Activated CD4-positive, CD25-positive, alpha-beta regulatory T cell treated with anti-CD3 and anti-CD28 coated beads, Interleukin-2, amount 50 U/mL, for 72 hours (primary cell): Measurements from ENCODE around the gene VAMP1.
"Not testable (repeated sequence)": the region's sequence is repeated elsewhere in the genome, so short reads cannot be mapped to it uniquely, and the experiment has no call there.

ENCODE experiments used
- DNase-seq: peaks from one replicate; pipeline ENCODE4 v3.0.0; 2021

The VAMP1 gene

DNA sequence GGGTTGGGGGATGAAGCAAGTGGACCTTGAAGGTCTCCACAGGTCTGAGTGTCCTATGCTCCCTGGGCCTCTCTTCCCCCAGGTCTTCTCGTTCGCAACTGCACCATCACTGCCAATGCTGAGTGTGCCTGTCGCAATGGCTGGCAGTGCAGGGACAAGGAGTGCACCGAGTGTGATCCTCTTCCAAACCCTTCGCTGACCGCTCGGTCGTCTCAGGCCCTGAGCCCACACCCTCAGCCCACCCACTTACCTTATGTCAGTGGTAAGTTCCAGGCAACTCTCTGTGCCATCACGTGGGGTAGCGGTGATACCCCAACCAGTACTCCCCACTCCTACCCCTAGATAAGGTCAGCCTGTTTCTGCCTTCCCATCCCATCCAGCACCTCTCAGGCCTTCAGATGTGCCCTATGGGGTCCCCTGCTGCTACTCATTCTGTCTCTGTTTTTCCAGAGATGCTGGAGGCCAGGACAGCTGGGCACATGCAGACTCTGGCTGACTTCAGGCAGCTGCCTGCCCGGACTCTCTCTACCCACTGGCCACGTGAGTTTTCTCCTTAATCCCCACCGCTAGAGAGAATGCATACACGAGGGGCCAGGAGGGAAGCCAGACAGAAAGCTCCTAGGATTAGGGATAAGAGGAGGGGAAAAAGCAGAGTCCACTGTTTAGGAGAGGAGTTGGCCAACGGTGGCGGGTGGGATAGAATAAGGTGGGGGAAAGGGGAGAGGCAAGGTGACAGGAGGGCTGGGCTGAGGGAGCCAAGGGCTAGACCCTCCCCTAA, 20.2 kb downstream of the VAMP1 start:
- DNase-seq: no peak

DNA sequence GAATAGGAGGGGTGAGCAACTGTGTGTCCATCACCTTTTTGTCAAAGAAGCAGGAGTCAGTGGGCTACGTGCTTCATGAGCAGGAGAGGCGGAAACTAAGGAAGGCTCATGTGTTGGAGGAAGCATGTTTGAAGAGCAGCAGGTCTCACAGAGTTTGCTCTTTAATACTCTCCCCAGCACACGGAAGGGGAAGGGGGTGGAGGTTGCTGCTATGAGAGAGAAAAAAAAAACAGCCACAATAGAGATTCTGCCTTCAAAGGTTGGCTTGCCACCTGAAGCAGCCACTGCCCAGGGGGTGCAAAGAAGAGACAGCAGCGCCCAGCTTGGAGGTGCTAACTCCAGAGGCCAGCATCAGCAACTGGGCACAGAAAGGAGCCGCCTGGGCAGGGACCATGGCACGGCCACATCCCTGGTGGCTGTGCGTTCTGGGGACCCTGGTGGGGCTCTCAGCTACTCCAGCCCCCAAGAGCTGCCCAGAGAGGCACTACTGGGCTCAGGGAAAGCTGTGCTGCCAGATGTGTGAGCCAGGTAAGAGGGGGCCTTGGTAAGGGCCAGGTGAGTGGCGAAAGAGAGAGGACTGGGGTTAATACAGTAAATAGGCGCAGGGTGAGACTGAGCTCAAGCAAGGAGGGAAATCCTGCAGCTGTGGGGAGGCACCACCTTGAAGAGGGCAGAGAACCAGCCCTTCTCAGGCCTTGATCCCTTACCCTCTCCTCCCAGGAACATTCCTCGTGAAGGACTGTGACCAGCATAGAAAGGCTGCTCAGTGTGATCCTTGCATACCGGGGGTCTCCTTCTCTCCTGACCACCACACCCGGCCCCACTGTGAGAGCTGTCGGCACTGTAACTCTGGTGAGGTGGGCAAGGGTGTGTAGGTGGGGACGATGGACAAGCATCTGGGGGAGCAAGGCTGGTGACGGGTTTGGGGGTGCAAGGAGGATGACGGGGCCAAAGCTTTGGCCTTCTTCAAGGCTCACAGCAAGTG, 25.5 kb downstream of the VAMP1 start, which contains the start of gene CD27:
CD27 (plus strand) TSS at position 252 of the 985 bp plus-strand sequence; CDS start at position 393, 141 bp downstream.
- no peak for DNase-seq

DNA sequence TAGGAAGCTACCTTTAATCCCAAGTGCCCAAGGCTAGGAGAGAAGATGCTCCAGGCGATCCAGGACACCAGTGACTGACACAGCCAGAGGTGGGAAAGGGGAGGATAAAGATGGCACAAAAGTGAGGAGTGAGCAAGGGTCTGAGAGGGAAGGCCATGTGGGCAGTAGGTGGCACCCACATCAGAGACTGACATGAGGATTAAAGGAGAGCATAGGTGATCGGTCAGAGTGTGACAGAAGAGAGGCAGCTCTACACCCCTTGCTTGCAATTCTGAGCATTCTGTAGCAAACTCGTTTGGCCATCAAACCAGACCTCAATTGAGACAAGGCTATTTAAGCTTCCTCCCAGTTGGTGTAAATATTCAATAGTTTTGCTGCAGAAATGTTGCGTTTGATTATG, 26.4 kb downstream of the VAMP1 start:
- DNase-seq: no peak

DNA sequence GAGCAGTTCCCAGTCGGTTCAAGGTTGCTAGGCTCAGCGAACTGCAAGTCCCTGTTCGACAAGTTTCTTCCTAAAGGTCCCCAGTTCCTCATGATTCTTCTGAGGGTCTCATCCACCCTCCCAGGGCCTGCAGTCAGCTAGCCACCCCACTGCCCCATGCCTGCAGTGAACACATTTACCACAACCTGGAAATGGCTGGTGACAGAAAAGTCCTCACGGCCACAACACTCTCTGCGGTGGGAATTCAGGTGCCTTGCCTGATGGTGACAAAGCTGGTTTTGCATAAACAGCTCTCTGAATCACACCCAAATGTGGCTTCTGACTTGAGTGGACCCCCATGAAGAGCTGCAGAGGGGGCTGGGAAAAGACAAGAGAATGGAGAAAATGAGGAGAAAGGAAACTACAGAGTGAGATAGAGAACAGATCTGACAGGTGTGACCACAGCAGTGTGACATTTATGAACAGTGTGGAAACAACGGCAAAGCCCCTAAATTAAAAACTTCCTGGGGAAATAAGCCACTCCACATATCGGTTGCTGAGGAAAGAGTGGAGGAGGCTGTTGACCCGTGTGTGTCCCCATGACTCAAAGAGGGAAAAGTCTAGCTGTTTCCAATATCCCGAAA, 27.0 kb downstream of the VAMP1 start:
- no peak for DNase-seq

DNA sequence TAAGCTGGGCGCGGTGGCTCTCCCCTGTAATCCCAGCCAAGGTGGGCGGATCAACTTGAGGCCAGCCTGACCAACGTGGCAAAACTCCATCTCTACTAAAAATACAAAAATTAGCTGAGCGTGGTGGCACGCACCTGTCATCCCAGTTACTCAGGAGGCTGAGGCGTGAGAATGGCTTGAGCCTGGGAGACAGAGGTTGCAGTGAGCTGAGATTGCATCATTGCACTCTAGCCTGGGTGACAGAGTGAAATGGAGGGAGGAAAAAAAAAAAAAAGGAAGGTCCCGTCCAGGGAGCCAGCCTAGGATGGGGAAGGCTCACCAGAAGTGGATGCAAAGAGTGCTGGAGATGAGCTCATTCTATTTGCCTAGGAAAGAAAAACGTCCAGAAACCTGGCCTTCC, 27.6 kb downstream of the VAMP1 start:
- DNase-seq: no peak

DNA sequence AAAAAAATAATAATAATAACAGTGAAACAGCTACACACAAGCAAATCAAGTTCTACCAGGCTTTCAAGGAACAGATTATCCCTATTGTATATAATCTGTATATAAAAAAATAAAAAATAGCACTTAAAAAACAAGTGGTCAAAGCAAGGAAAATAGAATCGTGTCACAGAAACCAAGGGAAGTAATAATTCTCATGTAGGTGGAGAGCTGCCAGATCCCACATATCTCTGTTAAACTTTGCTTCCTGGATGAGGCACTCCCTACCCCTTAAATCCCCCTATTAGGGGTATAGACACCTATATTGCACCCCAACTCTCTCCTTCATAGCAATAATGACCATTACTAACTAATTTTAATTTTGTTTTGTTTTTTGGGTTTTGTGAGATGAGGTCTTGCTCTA, 30.1 kb downstream of the VAMP1 start:
- no peak for DNase-seq

DNA sequence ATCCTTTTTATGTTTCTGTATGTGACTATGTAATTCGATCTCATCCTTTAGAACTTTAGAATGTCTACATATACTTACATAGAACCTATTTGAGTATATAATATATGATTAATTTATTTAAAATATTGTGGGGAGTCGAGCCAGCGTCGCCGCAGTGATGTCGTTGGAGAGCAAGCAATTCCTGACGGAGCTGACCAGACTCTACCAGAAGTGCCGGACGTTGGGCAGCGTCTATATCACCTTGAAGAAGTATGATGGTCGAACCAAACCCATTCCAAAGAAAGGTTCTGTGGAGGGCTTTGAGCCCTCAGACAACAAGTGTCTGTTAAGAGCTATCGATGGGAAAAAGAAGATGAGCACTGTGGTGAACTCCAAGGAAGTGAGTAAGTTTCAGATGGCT, 32.1 kb downstream of the VAMP1 start:
- DNase-seq: no peak

DNA sequence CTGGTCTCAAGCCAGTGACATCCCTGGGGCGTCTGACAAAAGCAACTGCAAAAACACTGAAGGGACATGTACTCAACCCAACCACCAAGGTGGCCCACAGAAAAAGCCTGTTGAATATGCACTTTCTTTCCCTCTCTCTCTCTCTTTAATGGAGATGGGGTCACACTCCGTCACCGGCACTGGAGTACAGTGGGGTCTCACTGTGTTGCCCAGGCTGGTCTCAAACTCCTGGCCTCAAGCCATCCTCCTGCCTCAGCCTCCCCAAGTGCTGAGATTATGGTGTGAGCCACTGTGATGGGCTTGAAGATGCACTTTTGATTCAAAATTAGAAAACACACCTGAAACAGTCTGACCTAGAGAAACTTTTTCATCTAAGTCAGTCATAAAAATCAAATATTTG, 32.9 kb downstream of the VAMP1 start:
- DNase-seq: peak; percentile 9

DNA sequence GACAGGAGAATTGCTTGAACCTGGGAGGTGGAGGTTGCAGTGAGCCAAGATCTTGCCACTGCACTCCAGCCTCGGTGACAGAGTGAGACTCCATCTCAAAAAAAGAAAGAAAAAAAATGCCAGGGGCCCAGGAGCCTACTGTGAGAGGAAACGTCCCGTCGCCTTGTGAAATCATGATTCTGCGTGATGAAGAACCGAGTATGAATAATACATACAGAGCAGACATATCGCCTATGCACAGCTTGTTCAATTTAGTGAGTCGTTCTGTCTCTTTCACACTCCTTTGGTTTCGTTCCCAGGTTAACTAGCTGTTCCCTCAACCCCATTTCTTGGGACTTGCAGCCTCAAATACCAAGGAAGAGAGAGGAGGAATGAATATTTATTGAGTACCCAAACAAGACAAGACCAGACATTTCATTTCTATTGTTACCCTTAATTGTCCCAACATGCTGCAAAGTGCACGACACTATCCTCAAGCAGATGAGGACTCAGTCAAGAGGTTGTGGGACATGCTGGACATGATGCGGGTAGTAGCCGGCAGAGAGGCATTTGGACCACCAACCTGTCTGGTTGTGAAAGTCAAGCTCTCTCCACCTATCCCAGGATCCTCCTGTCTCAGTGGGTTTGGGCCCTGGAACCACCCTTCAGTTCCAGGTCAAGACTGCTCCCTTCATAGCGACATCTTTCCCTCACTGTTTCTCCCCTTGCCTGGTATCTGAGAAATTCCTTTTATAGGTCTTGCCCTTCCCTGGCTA, 34.3 kb downstream of the VAMP1 start:
- DNase-seq: no peak

DNA sequence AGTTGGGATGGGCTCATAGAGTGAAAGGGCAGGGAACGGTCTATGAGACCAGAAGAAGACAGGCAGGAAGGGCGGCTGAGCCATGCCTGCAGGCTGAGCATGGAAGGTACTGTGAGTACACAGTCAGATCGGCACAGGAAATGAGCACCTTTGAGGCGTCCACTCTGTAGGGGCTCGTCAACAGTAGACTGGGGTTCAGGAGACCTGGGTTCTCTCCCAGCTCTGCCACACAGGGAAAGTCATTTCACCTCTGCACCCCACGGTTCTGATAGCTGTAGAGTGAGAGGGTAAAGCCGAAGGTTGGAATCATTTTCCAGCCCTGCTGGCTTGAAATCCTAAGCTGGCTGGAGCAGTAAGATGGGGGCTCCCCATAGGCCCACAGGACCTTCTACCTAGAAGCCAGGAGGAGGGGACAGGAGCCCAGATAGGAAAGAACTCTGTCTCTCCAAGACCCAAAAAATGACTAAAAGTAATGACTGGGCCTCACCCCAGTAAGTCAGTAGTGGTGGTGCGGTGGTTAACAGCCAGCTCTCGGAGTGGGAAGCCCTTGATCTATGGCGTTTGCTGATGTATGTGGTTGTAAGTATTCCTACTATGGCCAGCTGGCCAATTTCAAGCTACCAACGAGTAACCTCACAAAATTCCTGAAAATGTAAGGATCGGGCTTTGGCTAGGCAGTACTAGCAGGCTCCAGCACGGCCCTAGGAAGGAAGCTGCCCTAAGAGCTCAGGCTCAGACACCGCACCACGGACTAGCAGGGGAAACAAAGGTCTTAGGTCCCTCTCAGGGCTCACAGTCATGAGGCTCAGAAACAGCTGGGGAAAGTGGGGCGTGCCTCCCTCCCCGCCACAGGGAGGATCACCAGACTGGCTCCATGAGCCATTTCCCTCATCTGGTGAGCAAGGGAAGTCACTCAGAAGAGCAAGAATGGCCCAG, 36.0 kb downstream of the VAMP1 start:
- peak; percentile 47 for DNase-seq

DNA sequence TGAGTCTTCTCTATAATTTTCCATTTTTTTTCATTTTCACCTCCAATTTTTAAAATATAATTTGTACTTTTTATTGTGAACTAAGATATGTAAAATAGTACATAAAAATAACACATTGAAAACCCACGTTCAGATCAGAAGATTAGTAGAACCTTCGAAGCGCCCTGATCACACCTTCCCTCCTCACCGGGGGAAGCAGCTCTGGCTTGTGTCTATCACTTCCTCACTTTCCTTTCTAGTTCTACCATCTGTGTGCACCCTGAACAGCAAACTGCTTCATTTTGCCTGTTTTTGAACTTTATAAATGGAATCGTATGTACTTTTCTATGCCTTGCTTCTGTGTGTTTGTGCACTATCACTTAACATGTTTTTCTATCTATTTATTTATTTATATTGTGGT, 37.5 kb downstream of the VAMP1 start:
- DNase-seq: no peak

DNA sequence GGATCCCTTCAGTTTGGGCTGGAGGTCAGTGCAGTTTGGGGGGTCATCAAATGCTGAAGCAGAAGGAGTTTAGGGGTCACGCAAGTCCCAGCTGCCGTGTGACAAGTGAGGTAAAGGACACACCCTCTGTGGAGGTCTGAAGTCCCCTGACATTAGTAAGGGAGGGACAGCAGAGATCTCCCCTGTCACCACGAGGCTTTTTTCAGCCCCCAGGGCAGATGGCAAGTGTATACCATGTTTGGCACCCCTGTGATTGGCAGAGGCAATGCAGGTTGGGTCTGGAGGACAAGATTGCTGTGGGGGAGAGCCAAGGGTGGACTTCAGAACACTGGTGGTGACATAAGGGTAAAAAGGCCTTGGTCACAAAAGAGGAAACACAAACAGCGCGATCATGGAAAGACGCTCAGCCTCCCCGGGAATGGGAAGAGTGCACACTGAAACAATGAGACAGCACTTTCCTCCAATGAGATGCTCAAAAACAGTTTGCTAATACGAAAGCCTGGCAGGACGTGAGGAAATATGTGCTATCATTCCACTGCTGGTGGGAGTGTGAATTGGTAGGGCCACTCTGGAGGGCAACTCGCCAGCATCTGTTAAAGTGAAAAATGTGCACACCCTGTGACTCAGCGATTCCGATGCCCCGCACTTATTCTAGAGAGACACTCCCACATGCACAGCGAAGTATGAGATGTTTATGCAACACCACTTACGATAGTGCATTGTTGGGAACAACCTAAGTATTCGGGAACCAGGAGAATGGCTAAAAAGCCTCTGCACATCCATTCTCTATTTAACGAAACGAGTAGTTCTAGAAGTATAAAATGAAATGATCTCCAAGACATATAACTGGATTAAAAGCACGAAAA, 40.1 kb downstream of the VAMP1 start:
- no peak for DNase-seq

DNA sequence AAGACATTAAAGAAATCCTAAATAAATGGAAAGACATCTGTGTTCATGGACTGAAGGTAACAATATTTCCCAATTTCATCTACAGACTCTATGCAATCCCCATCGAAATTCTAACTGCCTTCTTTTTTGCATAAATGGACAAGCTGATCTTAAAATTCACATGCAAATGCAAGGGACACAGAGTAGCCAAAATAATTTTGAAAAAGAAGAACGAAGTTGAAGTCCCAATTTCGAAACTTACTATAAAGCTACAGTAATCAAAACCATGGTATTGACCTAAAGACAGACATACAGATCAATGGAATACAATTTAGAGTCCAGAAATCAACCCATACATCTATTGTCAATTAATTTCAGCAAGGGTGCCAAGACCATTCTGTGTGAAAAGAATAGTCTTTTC, 42.2 kb downstream of the VAMP1 start:
- no peak for DNase-seq

DNA sequence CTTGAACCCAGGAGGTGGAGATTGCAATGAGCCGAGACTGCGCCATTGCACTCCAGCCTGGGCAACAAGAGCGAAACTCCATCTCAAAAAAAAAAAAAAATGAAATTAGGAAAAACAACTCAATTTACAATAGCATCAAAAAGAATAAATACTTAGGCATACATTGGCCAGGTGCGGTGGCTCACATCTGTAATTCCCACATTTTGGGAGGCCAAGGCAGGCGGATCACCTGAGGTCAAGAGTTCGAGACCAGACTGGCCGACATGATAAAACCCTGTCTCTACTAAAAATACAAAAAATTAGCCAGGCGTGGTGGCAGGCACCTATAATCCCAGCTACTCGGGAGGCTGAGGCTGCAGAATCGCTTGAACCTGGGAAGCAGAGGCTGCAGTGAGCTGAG, 42.7 kb downstream of the VAMP1 start:
- not testable (repeated sequence) for DNase-seq

DNA sequence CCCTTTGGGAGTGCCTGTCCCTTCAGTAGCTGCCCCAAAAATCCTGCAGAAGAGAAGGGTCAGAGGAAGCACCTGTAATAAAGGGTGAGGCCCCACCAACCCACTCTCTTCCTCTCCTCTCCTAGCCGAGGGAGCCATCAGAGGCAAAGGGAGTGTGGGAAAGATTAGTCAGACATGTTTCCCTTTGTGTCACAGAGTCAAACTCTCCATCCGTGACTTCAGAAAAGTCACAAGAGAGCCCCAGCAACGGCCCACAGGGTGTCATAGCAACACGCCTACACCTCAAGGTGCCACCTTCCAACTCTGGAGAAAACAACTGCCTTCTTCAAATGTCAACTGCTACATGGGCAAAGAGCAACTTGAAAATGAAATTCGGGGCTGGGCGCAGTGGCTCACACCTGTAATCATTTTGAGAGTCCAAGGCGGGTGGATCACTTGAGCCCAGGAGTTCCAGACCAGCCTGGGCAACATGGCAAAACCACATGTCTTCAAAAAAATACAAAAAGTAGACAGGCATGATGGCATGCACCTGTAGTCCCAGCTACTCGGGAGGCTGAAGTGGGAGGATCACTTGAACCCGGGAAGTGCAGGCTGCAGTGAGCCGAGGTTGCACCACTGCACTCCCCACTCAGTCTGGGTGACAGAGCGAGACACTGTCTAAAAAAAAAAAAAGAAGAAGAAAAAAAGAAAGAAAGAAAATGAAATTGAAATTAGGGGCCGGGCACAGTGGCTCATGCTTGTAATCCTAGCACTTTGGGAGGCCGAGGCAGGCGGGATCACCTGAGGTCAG, 43.4 kb downstream of the VAMP1 start:
- peak; percentile 81 for DNase-seq

DNA sequence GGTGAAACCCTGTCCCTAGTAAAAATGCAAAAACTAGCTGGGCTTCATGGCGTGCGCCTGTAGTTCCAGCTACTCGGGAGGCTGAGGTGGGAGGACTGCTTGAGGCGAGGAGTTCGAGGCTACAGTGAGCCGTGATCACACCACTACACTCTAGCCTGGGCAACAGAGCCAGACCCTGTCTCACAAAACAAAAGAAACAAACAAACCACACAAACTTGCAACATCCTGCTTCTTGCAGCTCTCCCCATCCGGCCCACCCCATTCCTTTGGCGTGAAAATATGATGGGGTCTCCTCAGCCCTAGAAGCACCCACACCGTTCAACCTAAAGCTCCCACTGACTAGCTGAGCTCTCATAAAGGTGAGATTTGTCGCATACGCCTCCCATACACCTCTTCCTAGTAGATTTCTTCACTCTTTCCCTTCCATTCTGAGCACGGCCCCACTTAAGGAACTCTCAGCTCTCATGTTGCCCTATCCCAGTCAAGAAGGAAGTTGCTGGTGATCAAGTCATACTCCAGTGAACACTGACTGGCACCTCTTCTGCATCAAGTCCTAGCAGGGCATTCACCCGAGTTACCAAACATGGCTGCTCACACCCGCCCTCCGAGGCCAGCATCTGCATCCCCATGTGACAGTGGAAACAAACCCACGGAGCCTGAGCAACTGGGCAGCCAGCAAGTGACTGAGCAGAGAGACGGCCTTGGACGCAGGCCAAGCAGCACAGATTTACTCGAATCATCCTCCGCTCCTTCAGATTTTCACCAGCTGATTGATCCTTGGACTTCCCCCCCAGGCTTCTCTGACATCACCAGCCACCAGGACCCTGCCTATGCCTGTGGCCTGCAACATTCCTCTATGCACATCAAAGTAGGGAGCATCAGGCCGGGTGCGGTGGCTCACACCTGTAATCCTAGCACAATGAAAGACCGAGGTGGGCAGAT, 44.6 kb downstream of the VAMP1 start:
- peak; percentile 51 for DNase-seq

DNA sequence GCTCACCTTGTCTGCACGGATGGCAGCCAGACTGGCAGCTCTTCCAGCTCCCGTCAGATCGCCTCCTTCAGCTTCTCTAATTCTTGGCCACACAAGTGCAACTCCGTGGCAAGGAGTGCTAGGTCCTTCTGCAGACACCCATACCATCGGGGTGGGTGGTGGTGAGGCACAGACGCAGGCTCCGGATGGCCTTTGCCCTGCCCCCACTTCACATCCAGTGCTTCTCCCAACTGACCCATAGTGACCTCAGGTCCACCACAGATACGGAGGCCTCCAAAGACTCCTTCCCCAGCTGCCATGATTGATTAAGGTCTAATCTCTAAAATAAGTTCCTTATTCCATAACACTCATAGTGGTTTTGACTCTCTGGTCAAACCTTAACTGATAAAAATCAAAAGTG, 45.6 kb downstream of the VAMP1 start:
- no peak for DNase-seq

DNA sequence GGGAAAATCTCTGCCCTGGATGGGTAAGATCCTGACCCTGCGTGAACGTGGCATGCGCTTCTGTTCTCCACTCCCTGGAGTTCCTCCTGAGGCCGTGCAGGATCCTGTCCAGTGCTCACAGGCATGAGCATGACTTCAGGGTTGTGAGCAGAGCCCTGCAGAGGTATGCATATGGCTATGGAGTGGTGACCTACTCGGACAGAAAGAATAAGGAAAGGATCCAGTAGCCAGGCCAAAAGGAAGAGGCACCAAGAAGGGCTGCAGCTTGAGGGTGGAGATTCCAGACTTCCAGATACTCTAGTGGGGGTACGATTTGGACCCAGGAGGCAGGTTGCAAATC, 46.5 kb downstream of the VAMP1 start:
- no peak for DNase-seq
